HEK293 (cell line): ENCODE results near the gene KIF20A.
A peak's percentile ranks its signal among the peaks of the same experiment; 100 is the strongest.

Experiments used
- BCL11B ChIP-seq: fragments of 450-650 bp; formaldehyde crosslinking; IDR thresholded peaks from 2 replicates; pipeline ENCODE4 v1.5.1; 2016; ENCODE audit warnings: low read depth, missing biosample characterization, missing genetic modification characterization
- GLIS2 ChIP-seq: fragments of 450-650 bp; formaldehyde crosslinking; IDR thresholded peaks from 2 replicates; pipeline ENCODE4 v1.5.1; 2016; ENCODE audit warnings: missing biosample characterization, missing genetic modification characterization
- HOXC10 ChIP-seq: sonication (generic); formaldehyde crosslinking; IDR thresholded peaks from 2 replicates; pipeline ENCODE4 v1.8.1; 2023; ENCODE audit warnings: mild to moderate bottlenecking, missing genetic modification reagents
- KLF9 ChIP-seq: fragments of 450-650 bp; formaldehyde crosslinking; IDR thresholded peaks from 2 replicates; pipeline ENCODE4 v1.5.1; 2016; ENCODE audit warnings: missing biosample characterization, missing genetic modification characterization, low read depth
- SCRT2 ChIP-seq: fragments of 450-650 bp; formaldehyde crosslinking; IDR thresholded peaks from 2 replicates; pipeline ENCODE4 v1.5.1; 2016; ENCODE audit warnings: missing biosample characterization, missing genetic modification characterization
- YY1 ChIP-seq: fragments of 450-650 bp; formaldehyde crosslinking; IDR thresholded peaks from 2 replicates; pipeline ENCODE4 v1.5.1; 2018; ENCODE audit warnings: missing biosample characterization, missing genetic modification characterization
- ZNF138 ChIP-seq: fragments of 450-650 bp; formaldehyde crosslinking; IDR thresholded peaks from 2 replicates; pipeline ENCODE4 v1.5.1; 2016; ENCODE audit warnings: missing biosample characterization, missing genetic modification characterization, borderline replicate concordance
- ZNF155 ChIP-seq: fragments of 450-650 bp; formaldehyde crosslinking; IDR thresholded peaks from 2 replicates; pipeline ENCODE4 v1.5.1; 2016; ENCODE audit warnings: missing biosample characterization, missing genetic modification characterization
- ZNF16 ChIP-seq: fragments of 450-650 bp; formaldehyde crosslinking; IDR thresholded peaks from 2 replicates; pipeline ENCODE4 v1.5.1; 2016; ENCODE audit warnings: low read depth, missing biosample characterization, missing genetic modification characterization
- ZNF211 ChIP-seq: fragments of 450-650 bp; formaldehyde crosslinking; IDR thresholded peaks from 2 replicates; pipeline ENCODE4 v1.5.1; 2016; ENCODE audit warnings: low read depth, missing biosample characterization, missing genetic modification characterization
- ZNF214 ChIP-seq: fragments of 450-650 bp; formaldehyde crosslinking; IDR thresholded peaks from 2 replicates; pipeline ENCODE4 v1.5.1; 2017; ENCODE audit warnings: missing biosample characterization, mild to moderate bottlenecking, missing genetic modification characterization, borderline replicate concordance
- ZNF221 ChIP-seq: fragments of 450-650 bp; formaldehyde crosslinking; IDR thresholded peaks from 2 replicates; pipeline ENCODE4 v1.5.1; 2017; ENCODE audit warnings: missing biosample characterization, missing genetic modification characterization, borderline replicate concordance
- ZNF266 ChIP-seq: fragments of 450-650 bp; formaldehyde crosslinking; IDR thresholded peaks from 2 replicates; pipeline ENCODE4 v1.5.1; 2016; ENCODE audit warnings: missing biosample characterization, missing genetic modification characterization, low read depth
- ZNF274 ChIP-seq, 2 experiments: fragments of 200-500 bp in 1 of 2; fragments of 450-650 bp in 1 of 2; sonication (Bioruptor generic) in 1 of 2; formaldehyde crosslinking in 1 of 2; IDR thresholded peaks; 2 replicates each; pipeline versions ENCODE4 v1.5.1 to v1.6.1; 2014 to 2016; ENCODE audit warnings: borderline replicate concordance in 1 of 2, inconsistent platforms in 1 of 2, low read length in 1 of 2, missing biosample characterization in 1 of 2, missing genetic modification characterization in 1 of 2
- ZNF394 ChIP-seq: fragments of 450-650 bp; formaldehyde crosslinking; IDR thresholded peaks from 2 replicates; pipeline ENCODE4 v1.5.1; 2016; ENCODE audit warnings: missing biosample characterization, missing genetic modification characterization, mild to moderate bottlenecking, moderate library complexity, borderline replicate concordance
- ZNF555 ChIP-seq: fragments of 450-650 bp; formaldehyde crosslinking; conservative IDR thresholded peaks from 2 replicates; pipeline ENCODE4 v1.5.1; 2017; ENCODE audit warnings: missing biosample characterization, mild to moderate bottlenecking, missing genetic modification characterization, inconsistent platforms
- ZNF624 ChIP-seq: fragments of 450-650 bp; formaldehyde crosslinking; IDR thresholded peaks from 2 replicates; pipeline ENCODE4 v1.5.1; 2017; ENCODE audit warnings: missing biosample characterization, missing genetic modification characterization
- ZNF707 ChIP-seq: fragments of 450-650 bp; formaldehyde crosslinking; IDR thresholded peaks from 2 replicates; pipeline ENCODE4 v1.5.1; 2016; ENCODE audit warnings: missing biosample characterization, missing genetic modification characterization
- TF ChIP-seq, protein P1 (sequence below): fragments of 450-650 bp; formaldehyde crosslinking; IDR thresholded peaks from 2 replicates; pipeline ENCODE4 v1.5.1; 2017; ENCODE audit warnings: missing biosample characterization, missing genetic modification characterization
- TF ChIP-seq, protein P2 (sequence below): fragments of 450-650 bp; formaldehyde crosslinking; IDR thresholded peaks from 2 replicates; pipeline ENCODE4 v1.5.0; 2017; ENCODE audit warnings: missing biosample characterization, missing genetic modification characterization, borderline replicate concordance
- TF ChIP-seq, protein P3 (sequence below): fragments of 450-650 bp; formaldehyde crosslinking; IDR thresholded peaks from 2 replicates; pipeline ENCODE4 v1.5.1; 2016; ENCODE audit warnings: missing biosample characterization, missing genetic modification characterization
- TF ChIP-seq, protein P4 (sequence below): fragments of 450-650 bp; formaldehyde crosslinking; IDR thresholded peaks from 2 replicates; pipeline ENCODE4 v1.5.1; 2016; ENCODE audit warnings: missing biosample characterization, missing genetic modification characterization
- TF ChIP-seq, protein P5 (sequence below): fragments of 450-650 bp; formaldehyde crosslinking; IDR thresholded peaks from 2 replicates; pipeline ENCODE4 v1.5.1; 2016; ENCODE audit warnings: missing biosample characterization, missing genetic modification characterization
- TF ChIP-seq, protein P6 (sequence below): fragments of 450-650 bp; formaldehyde crosslinking; optimal IDR thresholded peaks from 2 replicates; pipeline ENCODE3; 2016; ENCODE audit warnings: missing biosample characterization, mild to moderate bottlenecking, missing genetic modification characterization

Gene KIF20A

DNA sequence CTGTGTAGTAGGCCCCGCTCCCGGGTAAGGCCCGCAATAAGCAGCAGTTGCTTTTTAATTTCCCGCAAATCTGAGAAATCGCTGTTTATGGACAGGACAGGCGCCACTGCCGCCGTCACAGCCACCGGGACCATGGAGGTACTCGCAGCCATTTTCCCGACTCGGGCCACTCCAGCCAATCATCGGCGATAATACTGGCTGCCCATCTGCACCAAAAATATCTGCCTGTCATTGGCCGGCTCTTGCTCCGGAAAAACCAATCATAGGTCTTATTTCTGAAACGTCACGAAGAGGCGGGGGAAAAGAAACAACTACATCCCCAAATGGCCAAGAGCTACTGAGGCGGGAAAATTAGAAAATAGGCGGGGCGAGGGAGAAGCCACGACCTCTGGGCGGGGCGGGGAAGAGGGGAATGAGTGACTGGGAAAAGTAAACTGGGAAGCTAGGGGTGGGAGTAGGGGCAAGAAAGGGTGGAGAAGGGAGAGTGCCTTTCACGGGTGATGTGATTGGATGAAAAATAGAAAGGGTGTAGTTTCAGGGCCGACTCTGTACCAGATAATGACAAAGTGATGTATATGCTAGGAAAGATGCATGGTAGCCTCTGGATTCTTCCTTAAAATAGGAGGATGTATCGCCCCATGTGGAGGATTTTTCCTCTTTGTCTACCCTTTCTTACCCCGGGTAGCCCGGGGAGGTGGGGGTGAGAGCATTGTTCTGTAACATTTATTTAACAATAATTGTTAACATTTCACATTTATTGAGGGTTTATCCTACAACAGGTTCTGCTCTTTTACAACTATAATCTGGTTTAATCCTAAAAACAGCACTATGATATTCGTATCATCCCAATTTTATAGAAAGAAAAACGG, 34.5 kb downstream of the KIF20A start, which contains the start of gene CDC23 (continued):
- TF ChIP-seq, protein P1, sequence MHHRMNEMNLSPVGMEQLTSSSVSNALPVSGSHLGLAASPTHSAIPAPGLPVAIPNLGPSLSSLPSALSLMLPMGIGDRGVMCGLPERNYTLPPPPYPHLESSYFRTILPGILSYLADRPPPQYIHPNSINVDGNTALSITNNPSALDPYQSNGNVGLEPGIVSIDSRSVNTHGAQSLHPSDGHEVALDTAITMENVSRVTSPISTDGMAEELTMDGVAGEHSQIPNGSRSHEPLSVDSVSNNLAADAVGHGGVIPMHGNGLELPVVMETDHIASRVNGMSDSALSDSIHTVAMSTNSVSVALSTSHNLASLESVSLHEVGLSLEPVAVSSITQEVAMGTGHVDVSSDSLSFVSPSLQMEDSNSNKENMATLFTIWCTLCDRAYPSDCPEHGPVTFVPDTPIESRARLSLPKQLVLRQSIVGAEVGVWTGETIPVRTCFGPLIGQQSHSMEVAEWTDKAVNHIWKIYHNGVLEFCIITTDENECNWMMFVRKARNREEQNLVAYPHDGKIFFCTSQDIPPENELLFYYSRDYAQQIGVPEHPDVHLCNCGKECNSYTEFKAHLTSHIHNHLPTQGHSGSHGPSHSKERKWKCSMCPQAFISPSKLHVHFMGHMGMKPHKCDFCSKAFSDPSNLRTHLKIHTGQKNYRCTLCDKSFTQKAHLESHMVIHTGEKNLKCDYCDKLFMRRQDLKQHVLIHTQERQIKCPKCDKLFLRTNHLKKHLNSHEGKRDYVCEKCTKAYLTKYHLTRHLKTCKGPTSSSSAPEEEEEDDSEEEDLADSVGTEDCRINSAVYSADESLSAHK = 0 out of 2 replicates have a peak, but pooled peaks have one; percentile 13
- TF ChIP-seq KLF9 (tag by site-specific recombination) = peak; percentile 51
- no peak for TF ChIP-seq ZNF624 (tag by site-specific recombination)
- TF ChIP-seq ZNF155 (tag by site-specific recombination) = no peak
- TF ChIP-seq, protein P2, sequence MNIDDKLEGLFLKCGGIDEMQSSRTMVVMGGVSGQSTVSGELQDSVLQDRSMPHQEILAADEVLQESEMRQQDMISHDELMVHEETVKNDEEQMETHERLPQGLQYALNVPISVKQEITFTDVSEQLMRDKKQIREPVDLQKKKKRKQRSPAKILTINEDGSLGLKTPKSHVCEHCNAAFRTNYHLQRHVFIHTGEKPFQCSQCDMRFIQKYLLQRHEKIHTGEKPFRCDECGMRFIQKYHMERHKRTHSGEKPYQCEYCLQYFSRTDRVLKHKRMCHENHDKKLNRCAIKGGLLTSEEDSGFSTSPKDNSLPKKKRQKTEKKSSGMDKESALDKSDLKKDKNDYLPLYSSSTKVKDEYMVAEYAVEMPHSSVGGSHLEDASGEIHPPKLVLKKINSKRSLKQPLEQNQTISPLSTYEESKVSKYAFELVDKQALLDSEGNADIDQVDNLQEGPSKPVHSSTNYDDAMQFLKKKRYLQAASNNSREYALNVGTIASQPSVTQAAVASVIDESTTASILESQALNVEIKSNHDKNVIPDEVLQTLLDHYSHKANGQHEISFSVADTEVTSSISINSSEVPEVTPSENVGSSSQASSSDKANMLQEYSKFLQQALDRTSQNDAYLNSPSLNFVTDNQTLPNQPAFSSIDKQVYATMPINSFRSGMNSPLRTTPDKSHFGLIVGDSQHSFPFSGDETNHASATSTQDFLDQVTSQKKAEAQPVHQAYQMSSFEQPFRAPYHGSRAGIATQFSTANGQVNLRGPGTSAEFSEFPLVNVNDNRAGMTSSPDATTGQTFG (tag by site-specific recombination) = no peak
- no peak for TF ChIP-seq ZNF214 (tag by site-specific recombination)
- TF ChIP-seq ZNF266 (tag by site-specific recombination) = no peak
- TF ChIP-seq, protein P3, sequence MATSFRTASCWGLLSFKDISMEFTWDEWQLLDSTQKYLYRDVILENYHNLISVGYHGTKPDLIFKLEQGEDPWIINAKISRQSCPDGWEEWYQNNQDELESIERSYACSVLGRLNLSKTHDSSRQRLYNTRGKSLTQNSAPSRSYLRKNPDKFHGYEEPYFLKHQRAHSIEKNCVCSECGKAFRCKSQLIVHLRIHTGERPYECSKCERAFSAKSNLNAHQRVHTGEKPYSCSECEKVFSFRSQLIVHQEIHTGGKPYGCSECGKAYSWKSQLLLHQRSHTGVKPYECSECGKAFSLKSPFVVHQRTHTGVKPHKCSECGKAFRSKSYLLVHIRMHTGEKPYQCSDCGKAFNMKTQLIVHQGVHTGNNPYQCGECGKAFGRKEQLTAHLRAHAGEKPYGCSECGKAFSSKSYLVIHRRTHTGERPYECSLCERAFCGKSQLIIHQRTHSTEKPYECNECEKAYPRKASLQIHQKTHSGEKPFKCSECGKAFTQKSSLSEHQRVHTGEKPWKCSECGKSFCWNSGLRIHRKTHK = no peak
- TF ChIP-seq ZNF138 = no peak
- 0 out of 2 replicates have a peak, but pooled peaks have one; percentile 49 for TF ChIP-seq GLIS2 (tag by site-specific recombination)
- TF ChIP-seq BCL11B (tag by site-specific recombination) = no peak
- TF ChIP-seq ZNF394 (tag by site-specific recombination) = 0 out of 2 replicates have a peak, but pooled peaks have one; percentile 7
- TF ChIP-seq YY1 (tag by site-specific recombination) = peak; percentile 92
- TF ChIP-seq, protein P4, sequence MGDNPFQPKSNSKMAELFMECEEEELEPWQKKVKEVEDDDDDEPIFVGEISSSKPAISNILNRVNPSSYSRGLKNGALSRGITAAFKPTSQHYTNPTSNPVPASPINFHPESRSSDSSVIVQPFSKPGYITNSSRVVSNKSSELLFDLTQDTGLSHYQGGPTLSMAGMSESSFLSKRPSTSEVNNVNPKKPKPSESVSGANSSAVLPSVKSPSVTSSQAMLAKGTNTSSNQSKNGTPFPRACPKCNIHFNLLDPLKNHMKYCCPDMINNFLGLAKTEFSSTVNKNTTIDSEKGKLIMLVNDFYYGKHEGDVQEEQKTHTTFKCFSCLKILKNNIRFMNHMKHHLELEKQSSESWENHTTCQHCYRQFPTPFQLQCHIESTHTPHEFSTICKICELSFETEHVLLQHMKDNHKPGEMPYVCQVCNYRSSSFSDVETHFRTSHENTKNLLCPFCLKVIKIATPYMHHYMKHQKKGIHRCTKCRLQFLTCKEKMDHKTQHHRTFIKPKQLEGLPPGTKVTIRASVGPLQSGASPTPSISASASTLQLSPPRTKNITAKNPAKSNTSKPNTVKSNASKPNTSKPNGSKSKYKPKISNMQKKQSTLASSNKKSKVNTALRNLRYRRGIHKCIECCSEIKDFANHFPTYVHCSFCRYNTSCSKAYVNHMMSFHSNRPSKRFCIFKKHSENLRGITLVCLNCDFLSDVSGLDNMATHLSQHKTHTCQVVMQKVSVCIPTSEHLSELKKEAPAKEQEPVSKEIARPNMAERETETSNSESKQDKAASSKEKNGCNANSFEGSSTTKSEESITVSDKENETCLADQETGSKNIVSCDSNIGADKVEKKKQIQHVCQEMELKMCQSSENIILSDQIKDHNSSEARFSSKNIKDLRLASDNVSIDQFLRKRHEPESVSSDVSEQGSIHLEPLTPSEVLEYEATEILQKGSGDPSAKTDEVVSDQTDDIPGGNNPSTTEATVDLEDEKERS = no peak
- TF ChIP-seq HOXC10 (CRISPR knock-in tag) = no peak
- TF ChIP-seq ZNF555 (tag by site-specific recombination) = no peak
- TF ChIP-seq, protein P5, sequence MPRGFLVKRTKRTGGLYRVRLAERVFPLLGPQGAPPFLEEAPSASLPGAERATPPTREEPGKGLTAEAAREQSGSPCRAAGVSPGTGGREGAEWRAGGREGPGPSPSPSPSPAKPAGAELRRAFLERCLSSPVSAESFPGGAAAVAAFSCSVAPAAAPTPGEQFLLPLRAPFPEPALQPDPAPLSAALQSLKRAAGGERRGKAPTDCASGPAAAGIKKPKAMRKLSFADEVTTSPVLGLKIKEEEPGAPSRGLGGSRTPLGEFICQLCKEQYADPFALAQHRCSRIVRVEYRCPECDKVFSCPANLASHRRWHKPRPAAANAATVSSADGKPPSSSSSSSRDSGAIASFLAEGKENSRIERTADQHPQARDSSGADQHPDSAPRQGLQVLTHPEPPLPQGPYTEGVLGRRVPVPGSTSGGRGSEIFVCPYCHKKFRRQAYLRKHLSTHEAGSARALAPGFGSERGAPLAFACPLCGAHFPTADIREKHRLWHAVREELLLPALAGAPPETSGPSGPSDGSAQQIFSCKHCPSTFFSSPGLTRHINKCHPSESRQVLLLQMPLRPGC (tag by site-specific recombination) = 0 out of 2 replicates have a peak, but pooled peaks have one; percentile 11
- no peak for TF ChIP-seq ZNF211
- no peak for TF ChIP-seq ZNF707 (tag by site-specific recombination)
- no peak for TF ChIP-seq ZNF221 (tag by site-specific recombination)
- 0 out of 2 replicates have a peak, but pooled peaks have one; percentile 40 for TF ChIP-seq SCRT2 (tag by site-specific recombination)
- TF ChIP-seq ZNF274 (IDR thresholded peaks at IDR 0.05; ENCODE audit: low read length) = no peak
- TF ChIP-seq ZNF274 (tag by site-specific recombination; IDR thresholded peaks at IDR 0.05; ENCODE audit: borderline replicate concordance) = no peak
- no peak for TF ChIP-seq ZNF16
- TF ChIP-seq, protein P6, sequence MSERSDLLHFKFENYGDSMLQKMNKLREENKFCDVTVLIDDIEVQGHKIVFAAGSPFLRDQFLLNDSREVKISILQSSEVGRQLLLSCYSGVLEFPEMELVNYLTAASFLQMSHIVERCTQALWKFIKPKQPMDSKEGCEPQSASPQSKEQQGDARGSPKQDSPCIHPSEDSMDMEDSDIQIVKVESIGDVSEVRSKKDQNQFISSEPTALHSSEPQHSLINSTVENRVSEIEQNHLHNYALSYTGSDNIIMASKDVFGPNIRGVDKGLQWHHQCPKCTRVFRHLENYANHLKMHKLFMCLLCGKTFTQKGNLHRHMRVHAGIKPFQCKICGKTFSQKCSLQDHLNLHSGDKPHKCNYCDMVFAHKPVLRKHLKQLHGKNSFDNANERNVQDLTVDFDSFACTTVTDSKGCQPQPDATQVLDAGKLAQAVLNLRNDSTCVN = no peak
